Caco-2 (cell line): ENCODE results near the gene SYT4. TPM values are rescaled to one million over a fixed set of nuclear protein-coding genes. Genes with fewer than 3 reads are reported as not detected.
A peak's percentile ranks its signal among the peaks of the same experiment; 100 is the strongest.

ENCODE experiments used
- BruUV-seq: library from RNA; stranded (reverse); fragments of 400-500 nt; replicated peaks from 2 replicates; lab custom pipeline; 2021; lab: Mats Ljungman, UMichigan
- CTCF ChIA-PET: fragments of 300-600 bp; sonication (Branson Sonifier 250); formaldehyde crosslinking; loops from one replicate; lab custom pipeline; 2022; ENCODE audit warnings: antibody characterized with exemption; lab: Charles Lee
- POLR2A ChIA-PET: fragments of 300-600 bp; sonication (Branson Sonifier 250); formaldehyde crosslinking; loops from one replicate; lab custom pipeline; 2022; ENCODE audit warnings: antibody characterized with exemption; lab: Charles Lee
- DNase-seq, 2 experiments: peaks; one replicate each; pipeline versions ENCODE4 v3.0.0 to v3.0.0-alpha.2; 2020 to 2022
- H3K27me3 ChIP-seq: replicated peaks from 2 replicates; pipeline ENCODE4 v1.6.0; 2011; ENCODE audit warnings: low read length; ENCODE audit not compliant: control insufficient read depth, insufficient read depth
- H3K36me3 ChIP-seq: 2 replicates; pipeline ENCODE4 v1.5.1; 2011; ENCODE audit warnings: low read length; ENCODE audit not compliant: control insufficient read depth, insufficient read depth
- H3K4me1 ChIP-seq: fragments of 250-450 bp; sonication (Bioruptor Pico); 2 replicates; pipeline ENCODE4 v1.5.1; 2020; ENCODE audit warnings: mild to moderate bottlenecking
- H3K4me3 ChIP-seq: 2 replicates; pipeline ENCODE4 v1.5.1; 2011; ENCODE audit warnings: low read depth, mild to moderate bottlenecking, control low read depth, low read length
- H3K9me3 ChIP-seq: fragments of 250-450 bp; sonication (Bioruptor Pico); 2 replicates; pipeline ENCODE4 v1.5.1; 2020; ENCODE audit warnings: mild to moderate bottlenecking, moderate library complexity
- H3K27ac Mint-ChIP-seq: one replicate; pipeline ENCODE4 v1.8.0; 2022; ENCODE audit warnings: mixed read lengths; ENCODE audit not compliant: unreplicated experiment
- H3K27me3 Mint-ChIP-seq: one replicate; pipeline ENCODE4 v1.8.0; 2022; ENCODE audit warnings: mixed read lengths; ENCODE audit not compliant: insufficient read depth, unreplicated experiment
- H3K36me3 Mint-ChIP-seq: one replicate; pipeline ENCODE4 v1.8.0; 2022; ENCODE audit warnings: mild to moderate bottlenecking, mixed read lengths; ENCODE audit not compliant: insufficient read depth, unreplicated experiment
- H3K4me1 Mint-ChIP-seq: one replicate; pipeline ENCODE4 v1.8.0; 2022; ENCODE audit warnings: low read depth, mixed read lengths; ENCODE audit not compliant: unreplicated experiment
- H3K4me3 Mint-ChIP-seq: one replicate; pipeline ENCODE4 v1.8.0; 2022; ENCODE audit warnings: mild to moderate bottlenecking, moderate library complexity, mixed read lengths; ENCODE audit not compliant: unreplicated experiment
- H3K9me3 Mint-ChIP-seq: one replicate; pipeline ENCODE4 v1.8.0; 2022; ENCODE audit warnings: mixed read lengths; ENCODE audit not compliant: unreplicated experiment
- CTCF ChIP-seq, 2 experiments: fragments of 200-600 bp in 1 of 2; IDR thresholded peaks; 1 replicate in 1 of 2; 2 replicates in 1 of 2; pipeline versions ENCODE4 v1.5.1 to v1.8.0; 2011 to 2022; ENCODE audit warnings: antibody characterized with exemption in 1 of 2, control low read depth in 1 of 2, inconsistent platforms in 1 of 2, low read depth in 1 of 2, low read length in 1 of 2, mild to moderate bottlenecking in 1 of 2, moderate library complexity in 1 of 2; ENCODE audit not compliant: insufficient read depth in 1 of 2, severe bottlenecking in 1 of 2, unreplicated experiment in 1 of 2
- intact Hi-C: fragments of 100-400 bp; cut with micrococcal nuclease; formaldehyde crosslinking; loops from one replicate; pipeline ENCODE4 v1.10.0; 2022; ENCODE audit not compliant: unreplicated experiment
- total RNA-seq: library from RNA; stranded (reverse); gene quantifications from 2 replicates; pipeline ENCODE4 v1.2.3, GENCODE V29; 2022

Gene SYT4
- total RNA-seq, 1 experiment from 2014 or later: not detected

DNA sequence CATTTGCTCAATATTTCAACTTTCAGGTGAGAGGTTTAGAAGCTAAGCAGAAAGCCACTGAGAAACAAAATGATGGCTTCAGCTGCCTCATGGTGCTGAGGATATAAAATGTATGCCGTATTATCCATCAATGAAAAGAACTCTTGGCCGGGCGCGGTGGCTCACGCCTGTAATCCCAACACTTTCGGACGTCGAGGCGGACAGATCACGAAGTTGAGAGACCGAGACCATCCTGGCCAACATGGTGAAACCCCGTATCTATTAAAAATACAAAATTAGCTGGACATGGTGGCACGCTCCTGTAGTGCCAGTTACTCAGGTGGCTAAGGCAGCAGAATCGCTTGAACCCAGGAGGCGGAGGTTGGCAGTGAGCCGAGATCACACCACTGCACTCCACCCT, 6.0 kb upstream of the SYT4 start:
- no peaks in the 10 kb centered on the region for H3K27me3 ChIP-seq
- no TSS peak for BruUV-seq
- H3K4me1 ChIP-seq: no peaks in the 10 kb centered on the region
- Mint-ChIP-seq H3K36me3 (no peaks in the 10 kb centered on the region), H3K27me3 (peaks cover 3% of the 10 kb centered on the region), H3K4me1 (no peaks in the 10 kb centered on the region), H3K4me3 (no peak overlapping the region), H3K27ac (no peak overlapping the region), H3K9me3 (no peaks in the 10 kb centered on the region)
- ChIA-PET CTCF (no interaction called here), POLR2A (no interaction called here)
- H3K36me3 ChIP-seq: no peaks in the 10 kb centered on the region
- H3K9me3 ChIP-seq: no peaks in the 10 kb centered on the region
- intact Hi-C loops: no loop called here
- no peak for TF ChIP-seq CTCF (IDR thresholded peaks at IDR 0.05; ENCODE audit: insufficient read depth in 1 of 2, low read depth in 1 of 2, low read length in 1 of 2, severe bottlenecking in 1 of 2, unreplicated experiment in 1 of 2)
- no peak overlapping the region for H3K4me3 ChIP-seq
- no peak for DNase-seq

- CTCF ChIA-PET: no interaction called here
- H3K27ac Mint-ChIP-seq: no peak overlapping the region
- DNase-seq: peak in 1 of 2 experiments; percentile 8
- no peaks in the 10 kb centered on the region for H3K36me3 Mint-ChIP-seq
- no peaks in the 10 kb centered on the region for H3K9me3 Mint-ChIP-seq
- no peaks in the 10 kb centered on the region for H3K27me3 ChIP-seq
- no TSS peak for BruUV-seq
- peaks cover 3% of the 10 kb centered on the region for H3K27me3 Mint-ChIP-seq
- POLR2A ChIA-PET: no interaction called here
- no peaks in the 10 kb centered on the region for H3K4me1 ChIP-seq
- no peaks in the 10 kb centered on the region for H3K36me3 ChIP-seq
- no peak overlapping the region for H3K4me3 Mint-ChIP-seq
- H3K9me3 ChIP-seq: no peaks in the 10 kb centered on the region
- H3K4me3 ChIP-seq: no peak overlapping the region
- H3K4me1 Mint-ChIP-seq: no peaks in the 10 kb centered on the region
- TF ChIP-seq CTCF (IDR thresholded peaks at IDR 0.05; ENCODE audit: insufficient read depth in 1 of 2, low read depth in 1 of 2, low read length in 1 of 2, severe bottlenecking in 1 of 2, unreplicated experiment in 1 of 2): no peak
- intact Hi-C loops: loop anchor here (10.0 kb wide), 1 partner anchor 274 kb away; no protein-coding TSS in a partner anchor
Measured at GRCh38 chr18:43279015-43279744, 1.9 kb upstream of the SYT4 start.

- Histone ChIP-seq H3K9me3 (no peaks in the 10 kb centered on the region), H3K36me3 (no peaks in the 10 kb centered on the region), H3K4me1 (no peaks in the 10 kb centered on the region), H3K4me3 (no peak overlapping the region), H3K27me3 (no peaks in the 10 kb centered on the region)
- TF ChIP-seq CTCF (IDR thresholded peaks at IDR 0.05; ENCODE audit: insufficient read depth in 1 of 2, low read depth in 1 of 2, low read length in 1 of 2, severe bottlenecking in 1 of 2, unreplicated experiment in 1 of 2): no peak
- CTCF ChIA-PET: no interaction called here
- Mint-ChIP-seq H3K9me3 (no peaks in the 10 kb centered on the region), H3K4me1 (no peaks in the 10 kb centered on the region), H3K4me3 (no peak overlapping the region), H3K36me3 (no peaks in the 10 kb centered on the region), H3K27ac (no peak overlapping the region), H3K27me3 (peaks cover 3% of the 10 kb centered on the region)
- POLR2A ChIA-PET: no interaction called here
- BruUV-seq: no TSS peak
- no peak for DNase-seq
- intact Hi-C loops: loop anchor here (10.0 kb wide), 1 partner anchor 274 kb away; no protein-coding TSS in a partner anchor
Measured at GRCh38 chr18:43278355-43278754, 1.1 kb upstream of the SYT4 start.
